Endothelial cell of umbilical vein (primary cell): ENCODE data around the gene TOP2A. TPM values are rescaled to one million over a fixed set of nuclear protein-coding genes. Genes with fewer than 3 reads are reported as not detected.
A peak's percentile ranks its signal among the peaks of the same experiment; 100 is the strongest.

Source experiments
- BruUV-seq: library from RNA; stranded (reverse); fragments of 400-500 nt; replicated peaks from 2 replicates; lab custom pipeline; 2021; lab: Mats Ljungman, UMichigan
- CTCF ChIA-PET: fragments of 300-600, 350-600 bp; sonication (Branson Sonifier 250); formaldehyde crosslinking; loops from one replicate; lab custom pipeline; 2021; ENCODE audit warnings: antibody characterized with exemption, inconsistent platforms; lab: Charles Lee
- POLR2A ChIA-PET: fragments of 300-600, 350-600 bp; sonication (Branson Sonifier 250); formaldehyde crosslinking; loops from one replicate; lab custom pipeline; 2021; ENCODE audit warnings: antibody characterized with exemption, inconsistent platforms; lab: Charles Lee
- DNase-seq: peaks from one replicate; pipeline ENCODE4 v3.0.0-alpha.2; 2011; ENCODE audit warnings: low read depth, low spot score
- FAIRE-seq: peaks from 2 replicates; lab custom pipeline; 2011; peaks lifted over from hg19 to GRCh38; lab: Jason Lieb, UNC
- H2AFZ ChIP-seq: 2 replicates; pipeline ENCODE4 v1.6.0; 2012; ENCODE audit warnings: low read depth, low read length, control low read depth, inconsistent platforms
- H3K27ac ChIP-seq: 2 replicates; pipeline ENCODE4 v1.5.1; 2011; ENCODE audit warnings: low read depth, mild to moderate bottlenecking, control low read depth, low read length, moderate library complexity; ENCODE audit not compliant: insufficient read depth
- H3K27me3 ChIP-seq, 2 experiments: 2 replicates each; pipeline versions ENCODE4 v1.6.0 to v1.6.1; 2011; ENCODE audit warnings: low read length in 2 of 2, mixed read lengths in 1 of 2; ENCODE audit not compliant: control insufficient read depth in 2 of 2, insufficient read depth in 2 of 2
- H3K36me3 ChIP-seq, 2 experiments: 2 replicates in 1 of 2; 3 replicates in 1 of 2; pipeline ENCODE4 v1.5.1; 2011; ENCODE audit warnings: low read length in 2 of 2, mild to moderate bottlenecking in 1 of 2, moderate library complexity in 1 of 2; ENCODE audit not compliant: control insufficient read depth in 2 of 2, insufficient read depth in 2 of 2; ENCODE audit errors: extremely low read depth in 1 of 2
- H3K4me1 ChIP-seq: 3 replicates; pipeline ENCODE4 v1.5.1; 2011; ENCODE audit warnings: mild to moderate bottlenecking, low read length; ENCODE audit not compliant: control insufficient read depth, insufficient read depth; ENCODE audit errors: extremely low read depth
- H3K4me2 ChIP-seq: 2 replicates; pipeline ENCODE4 v1.6.1; 2011; ENCODE audit warnings: low read length, control low read depth, mixed read lengths; ENCODE audit not compliant: insufficient read depth
- H3K4me3 ChIP-seq, 3 experiments: fragments of 200-600 bp in 1 of 3; sonication (generic), shearing (Covaris generic) in 1 of 3; replicated peaks in 1 of 3; 2 replicates each; pipeline ENCODE4 v1.5.1; 2011 to 2016; ENCODE audit warnings: control low read depth in 3 of 3, low read length in 3 of 3, mild to moderate bottlenecking in 2 of 3, inconsistent platforms in 1 of 3, low read depth in 1 of 3, moderate library complexity in 1 of 3; ENCODE audit not compliant: insufficient read depth in 1 of 3
- H3K79me2 ChIP-seq: 2 replicates; pipeline ENCODE4 v1.6.0; 2012; ENCODE audit warnings: low read length, inconsistent platforms; ENCODE audit not compliant: control insufficient read depth, insufficient read depth
- H3K9ac ChIP-seq: replicated peaks from 2 replicates; pipeline ENCODE3; 2011; ENCODE audit warnings: low read length, control low read depth; ENCODE audit not compliant: insufficient read depth; ENCODE audit errors: extremely low read depth
- H3K9me1 ChIP-seq: replicated peaks from 3 replicates; pipeline ENCODE4 v1.6.0; 2011; ENCODE audit warnings: mild to moderate bottlenecking, low read length; ENCODE audit not compliant: control insufficient read depth, insufficient read depth; ENCODE audit errors: extremely low read depth
- H3K9me3 ChIP-seq: replicated peaks from 2 replicates; pipeline ENCODE4 v1.5.1; 2012; ENCODE audit warnings: low read length, inconsistent platforms; ENCODE audit not compliant: control insufficient read depth, insufficient read depth
- H4K20me1 ChIP-seq: replicated peaks from 2 replicates; pipeline ENCODE3; 2011; ENCODE audit warnings: mild to moderate bottlenecking, low read length; ENCODE audit not compliant: control insufficient read depth, insufficient read depth; ENCODE audit errors: extremely low read depth
- EZH2 ChIP-seq: IDR thresholded peaks from 2 replicates; pipeline ENCODE4 v1.6.1; 2012; ENCODE audit warnings: borderline replicate concordance, low read depth, mild to moderate bottlenecking, moderate library complexity, low read length, inconsistent platforms; ENCODE audit not compliant: severe bottlenecking
- FOS ChIP-seq: IDR thresholded peaks from 2 replicates; pipeline ENCODE4 v1.6.1; 2011; ENCODE audit warnings: mild to moderate bottlenecking, low read length, moderate library complexity, borderline replicate concordance; ENCODE audit not compliant: insufficient read depth
- GATA2 ChIP-seq: IDR thresholded peaks from 2 replicates; pipeline ENCODE4 v1.7.0; 2011; ENCODE audit warnings: low read depth, mild to moderate bottlenecking, moderate library complexity, mixed read lengths, low read length; ENCODE audit not compliant: insufficient read length, insufficient read depth
- JUN ChIP-seq: IDR thresholded peaks from 2 replicates; pipeline ENCODE4 v1.6.1; 2011; ENCODE audit warnings: borderline replicate concordance, low read depth; ENCODE audit not compliant: insufficient read length, insufficient read depth
- MYC ChIP-seq: IDR thresholded peaks from one replicate; pipeline ENCODE4 v1.6.1; 2011; ENCODE audit warnings: mild to moderate bottlenecking, low read depth, low read length
- POLR2A ChIP-seq: IDR thresholded peaks from 2 replicates; pipeline ENCODE4 v1.6.1; 2012; ENCODE audit warnings: low read depth, mild to moderate bottlenecking, control low read depth, low read length
- POLR2AphosphoS5 ChIP-seq: IDR thresholded peaks from 2 replicates; pipeline ENCODE4 v1.6.1; 2012; ENCODE audit warnings: low read depth, mild to moderate bottlenecking, control low read depth, low read length, moderate library complexity; ENCODE audit not compliant: insufficient read depth
- dilution Hi-C: fragments of 300-500 bp; cut with MboI; formaldehyde crosslinking; loops from one replicate; pipeline ENCODE4 v1.15.0; 2019; ENCODE audit warnings: low sequenced_read_pairs; ENCODE audit not compliant: extremely low pct_ligation_motif_present
- intact Hi-C: fragments of 100-400 bp; cut with micrococcal nuclease; formaldehyde crosslinking; loops from one replicate; pipeline ENCODE4 v1.10.0; 2022
- polyA plus RNA-seq, 4 experiments: library from polyadenylated mRNA; depleted of rRNA in 3 of 4; stranded (reverse) in 3 of 4; unstranded in 1 of 4; fragments of >200 nt; gene quantifications; 2 replicates each; pipeline versions ENCODE4 v1.2.1 to v1.2.3, GENCODE V29; 2011 to 2012; ENCODE audit warnings: missing spikeins in 1 of 4
- total RNA-seq: library from RNA; stranded (reverse); gene quantifications from 2 replicates; pipeline ENCODE4 v1.2.3, GENCODE V29; 2021
- TF ChIP-seq, protein P1 (sequence below), 2 donors: IDR thresholded peaks; 1 replicate in 1 of 2; 2 replicates in 1 of 2; pipeline ENCODE4 v1.5.1; 2011; ENCODE audit warnings: low read length in 2 of 2, mild to moderate bottlenecking in 2 of 2, moderate library complexity in 2 of 2, control low read depth in 1 of 2, inconsistent platforms in 1 of 2, low read depth in 1 of 2; ENCODE audit not compliant: insufficient read depth in 1 of 2; ENCODE audit errors: extremely low read depth in 1 of 2
- TF ChIP-seq, protein P2 (sequence below): IDR thresholded peaks from 2 replicates; pipeline ENCODE4 v1.6.1; 2011; ENCODE audit not compliant: insufficient read depth, insufficient read length

The TOP2A gene
- total and polyA plus RNA-seq, 2 donors (not counting 3 experiments of a cell fraction or from before 2014, with no cell fraction given) = 31.3 to 160 TPM

DNA sequence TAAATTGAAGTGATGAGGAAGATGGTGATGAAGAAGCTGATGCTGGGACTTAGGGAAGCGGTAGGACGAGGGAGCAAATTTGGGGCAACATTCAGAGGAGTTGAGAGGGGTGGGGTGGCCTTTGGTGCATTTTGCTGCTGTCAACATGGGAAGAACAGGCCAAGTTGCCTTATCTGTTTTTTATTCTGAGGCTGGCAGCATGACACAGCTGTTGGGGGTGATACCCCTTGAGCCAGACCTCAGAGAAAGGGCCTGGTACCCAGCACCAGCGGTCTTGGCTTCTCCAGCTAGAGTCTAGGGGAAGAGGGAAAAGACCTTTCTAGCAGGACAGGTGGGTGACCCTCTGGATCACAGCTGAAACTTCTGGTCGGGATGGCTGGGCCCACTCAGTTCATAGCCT, 30.1 kb upstream of the TOP2A start:
- FAIRE-seq (no peak), DNase-seq (no peak)
- intact Hi-C loops (no loop called here), dilution Hi-C loops (no loop called here)
- ChIA-PET CTCF (interaction anchor here (1.0 to 6.8 kb wide), 12 partner anchors 8 to 112 kb away, joined by 3 to 48 read pairs (median 6); partner anchors contain the start of gene TOP2A), POLR2A (interaction anchor here (1.0 kb wide), 1 partner anchor 28 kb away, joined by 7 read pairs; no protein-coding TSS in a partner anchor)
- Histone ChIP-seq H3K36me3 (peaks cover 7 to 13% of the 10 kb centered on the region in 2 experiments), H3K9me3 (no peaks in the 10 kb centered on the region), H3K4me2 (peak overlapping the region; percentile 49), H3K27ac (peak overlapping the region; percentile 38), H3K79me2 (peaks cover 82% of the 10 kb centered on the region), H3K9ac (no peak overlapping the region), H3K9me1 (no peaks in the 10 kb centered on the region), H3K4me3 (peak overlapping the region in 2 of 3 experiments; percentile 5 to 7), H3K27me3 (no peaks in the 10 kb centered on the region), H2AFZ (no peak overlapping the region), H4K20me1 (peaks cover 3% of the 10 kb centered on the region), H3K4me1 (peaks cover 55% of the 10 kb centered on the region)
- BruUV-seq = no TSS peak
- no peak for TF ChIP-seq EZH2
- TF ChIP-seq POLR2AphosphoS5 = no peak
- TF ChIP-seq, protein P1, sequence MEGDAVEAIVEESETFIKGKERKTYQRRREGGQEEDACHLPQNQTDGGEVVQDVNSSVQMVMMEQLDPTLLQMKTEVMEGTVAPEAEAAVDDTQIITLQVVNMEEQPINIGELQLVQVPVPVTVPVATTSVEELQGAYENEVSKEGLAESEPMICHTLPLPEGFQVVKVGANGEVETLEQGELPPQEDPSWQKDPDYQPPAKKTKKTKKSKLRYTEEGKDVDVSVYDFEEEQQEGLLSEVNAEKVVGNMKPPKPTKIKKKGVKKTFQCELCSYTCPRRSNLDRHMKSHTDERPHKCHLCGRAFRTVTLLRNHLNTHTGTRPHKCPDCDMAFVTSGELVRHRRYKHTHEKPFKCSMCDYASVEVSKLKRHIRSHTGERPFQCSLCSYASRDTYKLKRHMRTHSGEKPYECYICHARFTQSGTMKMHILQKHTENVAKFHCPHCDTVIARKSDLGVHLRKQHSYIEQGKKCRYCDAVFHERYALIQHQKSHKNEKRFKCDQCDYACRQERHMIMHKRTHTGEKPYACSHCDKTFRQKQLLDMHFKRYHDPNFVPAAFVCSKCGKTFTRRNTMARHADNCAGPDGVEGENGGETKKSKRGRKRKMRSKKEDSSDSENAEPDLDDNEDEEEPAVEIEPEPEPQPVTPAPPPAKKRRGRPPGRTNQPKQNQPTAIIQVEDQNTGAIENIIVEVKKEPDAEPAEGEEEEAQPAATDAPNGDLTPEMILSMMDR (IDR thresholded peaks at IDR 0.05; ENCODE audit: extremely low read depth in 1 of 2, insufficient read depth in 1 of 2, low read depth in 1 of 2, low read length in 2 of 2) = no peak

DNA sequence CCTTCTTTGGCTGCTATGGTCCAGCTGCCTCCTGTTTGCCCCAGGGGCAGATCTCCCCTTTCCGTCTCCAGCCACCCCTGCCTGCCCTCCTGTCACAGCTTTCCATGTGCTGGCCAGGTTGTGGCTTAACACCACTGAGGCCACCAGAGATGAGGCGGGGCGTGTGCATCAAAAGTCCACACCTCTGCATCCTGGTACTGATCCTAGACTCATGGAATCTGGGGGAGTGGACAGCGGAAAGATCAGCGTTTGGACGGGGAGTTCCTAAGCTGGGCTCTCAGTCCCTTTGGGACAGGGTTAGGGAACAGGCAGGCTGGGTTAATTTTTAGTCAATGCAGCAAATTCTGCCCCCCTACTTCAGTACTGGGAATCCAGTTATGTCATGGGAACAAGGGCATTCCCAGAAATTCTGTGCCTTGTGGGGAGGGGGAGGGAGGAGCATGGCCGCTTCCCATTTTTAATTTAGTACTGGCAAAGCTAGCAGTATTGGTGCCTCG, 29.5 kb upstream of the TOP2A start:
- no peak overlapping the region for H3K9ac ChIP-seq
- intact Hi-C loops = no loop called here
- no peaks in the 10 kb centered on the region for H3K9me1 ChIP-seq
- peaks cover 4 to 7% of the 10 kb centered on the region in 2 experiments for H3K36me3 ChIP-seq
- H3K27me3 ChIP-seq = no peaks in the 10 kb centered on the region
- FAIRE-seq (peak; percentile 35), DNase-seq (no peak)
- no peak overlapping the region for H2AFZ ChIP-seq
- BruUV-seq = no TSS peak
- peak overlapping the region; percentile 38 for H3K27ac ChIP-seq
- peak overlapping the region in 2 of 3 experiments; percentile 13 to 27 for H3K4me3 ChIP-seq
- ChIA-PET CTCF (interaction anchor here (1.0 to 6.8 kb wide), 12 partner anchors 9 to 113 kb away, joined by 3 to 48 read pairs (median 6); partner anchors contain the start of gene TOP2A), POLR2A (interaction anchor here (1.0 kb wide), 1 partner anchor 29 kb away, joined by 7 read pairs; no protein-coding TSS in a partner anchor)
- dilution Hi-C loops = no loop called here
- no peaks in the 10 kb centered on the region for H3K9me3 ChIP-seq
- peaks cover 59% of the 10 kb centered on the region for H3K4me1 ChIP-seq
- peaks cover 80% of the 10 kb centered on the region for H3K79me2 ChIP-seq
- H3K4me2 ChIP-seq = peak overlapping the region; percentile 49
- no peak for TF ChIP-seq MYC
- TF ChIP-seq, protein P1 (IDR thresholded peaks at IDR 0.05; ENCODE audit: extremely low read depth in 1 of 2, insufficient read depth in 1 of 2, low read depth in 1 of 2, low read length in 2 of 2) = no peak
- no peak for TF ChIP-seq JUN
- TF ChIP-seq GATA2 = no peak
- no peak for TF ChIP-seq EZH2
- no peak for TF ChIP-seq FOS
- TF ChIP-seq, protein P2, sequence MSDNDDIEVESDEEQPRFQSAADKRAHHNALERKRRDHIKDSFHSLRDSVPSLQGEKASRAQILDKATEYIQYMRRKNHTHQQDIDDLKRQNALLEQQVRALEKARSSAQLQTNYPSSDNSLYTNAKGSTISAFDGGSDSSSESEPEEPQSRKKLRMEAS = no peak
- no peak for TF ChIP-seq POLR2A
- TF ChIP-seq POLR2AphosphoS5 = no peak
- H4K20me1 ChIP-seq = peaks cover 3% of the 10 kb centered on the region
